H4 (cell line): ENCODE measurements around the gene DLG2. TPM values are rescaled to one million over a fixed set of nuclear protein-coding genes. Genes with fewer than 3 reads are reported as not detected.
"Not testable (repeated sequence)": the region's sequence is repeated elsewhere in the genome, so short reads cannot be mapped to it uniquely, and the experiment has no call there.

ENCODE experiments used
- DNase-seq: peaks from one replicate; pipeline ENCODE4 v3.0.0-alpha.2; 2015; ENCODE audit warnings: low spot score
- total RNA-seq: library from RNA; depleted of rRNA; stranded (reverse); fragments of >200 nt; shearing (Covaris generic); gene quantifications from 2 replicates; pipeline ENCODE4 v1.2.3, GENCODE V29; 2014

The DLG2 gene
- total RNA-seq, 1 experiment from 2014 or later = 2.6 TPM

DNA sequence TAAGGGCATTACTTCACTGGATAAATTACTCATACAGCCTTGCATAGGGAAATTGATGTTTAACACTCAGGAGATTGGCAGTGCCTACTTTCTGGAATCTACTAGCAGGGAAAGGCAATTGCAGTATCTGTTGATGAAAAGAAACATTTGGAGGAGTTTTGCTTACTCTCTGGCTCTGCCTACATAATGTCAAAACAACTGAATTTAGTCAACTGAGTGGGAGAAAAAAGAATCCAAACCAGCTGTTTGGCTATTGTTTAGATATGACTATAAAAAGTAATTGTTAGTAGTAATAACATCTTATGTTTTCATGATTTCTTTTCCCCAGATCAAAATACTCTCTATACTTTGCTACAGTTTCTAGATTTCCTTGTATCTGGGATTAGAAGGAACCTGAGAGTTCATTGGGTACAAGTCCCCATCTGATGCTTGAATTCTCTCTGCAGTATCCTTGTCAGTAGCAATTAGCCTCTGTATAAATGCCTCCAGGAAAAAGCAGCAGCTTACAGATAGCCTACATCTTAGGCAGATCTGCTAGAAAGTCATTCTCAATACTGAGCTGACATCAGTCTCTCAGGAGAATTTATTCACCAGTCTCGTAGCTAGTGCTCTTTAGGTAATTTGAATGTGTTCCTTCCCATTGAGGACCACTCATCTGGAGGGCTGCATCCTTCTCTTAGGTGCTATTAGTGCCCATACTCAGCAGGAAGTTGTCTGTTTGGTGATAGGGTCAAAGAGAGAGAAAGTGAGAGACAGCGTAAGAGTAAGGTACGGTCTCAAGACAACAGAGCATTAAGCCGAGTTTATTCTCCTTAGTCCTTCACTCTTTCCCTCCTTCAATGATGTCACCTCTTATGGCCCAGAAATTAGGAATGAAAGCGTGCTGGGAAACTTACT lies 2155.1 kb downstream of the DLG2 start:
- no peak for DNase-seq

DNA sequence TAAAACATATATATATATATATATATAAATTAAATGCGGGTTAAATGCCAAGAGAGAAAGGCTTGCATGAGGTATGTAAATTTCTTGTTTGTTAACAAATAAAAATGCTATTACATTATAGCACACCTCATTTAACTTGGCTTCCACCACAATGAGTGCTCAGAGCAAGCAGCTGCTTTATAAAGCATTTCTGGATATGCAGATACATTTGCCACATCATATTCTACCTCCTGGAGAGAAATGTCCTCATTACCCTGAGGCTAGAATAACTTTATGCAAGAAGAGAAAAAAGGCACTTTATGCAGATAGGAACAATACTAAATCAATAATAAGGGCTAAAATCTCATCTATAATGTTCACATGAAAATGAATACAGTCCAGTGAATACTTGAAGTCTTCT lies 2159.3 kb downstream of the DLG2 start:
- DNase-seq = no peak

DNA sequence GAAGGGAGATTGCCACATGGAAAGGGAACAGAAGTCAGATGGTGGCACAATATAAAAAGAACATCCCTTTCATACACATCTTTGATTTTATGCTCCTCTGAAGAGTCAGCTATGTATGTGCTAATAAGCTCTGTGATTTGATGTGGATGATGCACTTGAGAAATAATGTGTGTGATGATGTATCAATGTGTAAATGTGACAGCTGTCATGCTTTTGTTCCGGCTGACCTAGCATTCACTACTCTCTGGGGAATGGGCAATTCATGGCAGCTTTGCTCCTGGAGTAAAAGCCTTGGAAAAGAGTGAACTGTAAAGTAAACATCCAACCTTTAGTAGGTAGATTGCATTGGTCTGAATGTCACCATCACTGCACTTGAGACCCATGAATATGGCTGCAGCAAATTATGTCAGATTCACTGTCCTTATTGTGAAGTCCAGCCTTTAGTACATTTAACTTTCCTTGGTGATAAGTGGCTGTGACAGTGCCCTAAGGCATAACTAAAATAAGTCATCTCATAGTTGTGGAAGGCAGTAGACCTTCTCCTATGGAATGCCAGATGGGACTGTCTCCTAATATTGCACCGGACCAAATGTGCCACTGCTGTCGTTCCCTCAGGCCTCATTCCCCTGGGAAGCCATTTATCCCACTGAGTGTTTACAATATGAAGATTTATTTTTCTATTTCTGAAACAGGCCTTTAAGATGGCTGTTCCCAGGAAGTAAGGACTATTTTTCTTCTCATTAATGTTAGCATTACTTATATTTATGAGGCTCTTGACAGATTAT lies 2162.8 kb downstream of the DLG2 start:
- no peak for DNase-seq

DNA sequence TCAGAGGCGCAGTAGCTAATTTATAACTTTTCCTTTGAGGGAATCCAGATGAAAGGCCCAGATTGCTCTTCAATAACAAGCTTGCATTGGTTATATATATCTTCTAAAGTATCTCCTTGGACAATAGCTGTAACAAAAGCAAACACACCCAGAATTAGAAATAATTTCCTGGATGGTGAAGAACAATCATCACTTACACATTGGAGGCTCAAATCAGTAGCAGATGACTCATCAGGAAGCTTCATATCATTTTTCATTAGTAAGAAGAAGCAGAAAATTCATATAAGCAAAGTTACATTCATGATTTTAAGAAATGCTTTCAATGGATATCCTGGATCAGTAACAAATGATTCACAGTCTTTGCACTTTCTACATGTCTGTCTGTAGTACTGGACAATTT lies 2167.3 kb downstream of the DLG2 start:
- DNase-seq = no peak

DNA sequence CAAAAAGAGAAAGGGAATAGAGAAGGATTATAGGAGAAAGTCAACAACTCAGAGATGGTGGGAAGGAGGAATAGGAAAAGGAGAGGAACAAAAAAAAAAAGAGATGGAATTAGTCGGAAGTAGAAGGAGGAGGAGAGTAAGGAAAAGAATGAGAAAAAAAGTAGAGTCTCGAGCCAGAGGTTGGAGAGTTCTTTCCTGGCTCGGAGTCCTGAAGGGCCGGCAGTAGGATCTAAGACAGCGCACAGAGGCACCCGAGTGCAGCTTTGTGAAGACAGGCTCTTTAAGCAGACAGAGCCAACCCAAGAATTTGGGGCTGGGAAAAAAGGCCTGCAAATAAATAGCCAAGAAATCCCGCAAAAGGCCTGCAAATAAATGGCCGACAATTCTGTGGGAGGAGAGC lies 2170.6 kb downstream of the DLG2 start:
- no peak for DNase-seq

DNA sequence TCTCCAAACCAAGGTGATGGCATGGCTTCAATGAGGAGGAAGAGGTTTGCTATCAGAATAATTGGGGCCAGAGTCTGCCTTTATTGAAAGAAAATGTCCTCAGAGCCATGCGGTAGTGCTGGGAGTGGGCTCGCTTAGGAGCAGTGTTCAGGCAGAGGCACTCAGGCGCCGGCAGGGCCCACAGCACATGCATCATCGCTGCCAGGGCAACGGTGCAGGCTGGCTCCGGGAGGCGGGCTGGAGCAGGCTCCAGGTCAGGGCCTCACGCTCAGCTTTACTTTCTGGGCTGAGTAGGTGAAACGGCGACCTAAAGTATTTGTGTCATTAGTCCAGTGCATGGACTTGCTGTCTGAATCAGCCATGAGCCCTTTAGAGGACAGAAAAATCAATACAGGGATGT lies 2171.1 kb downstream of the DLG2 start:
- no peak for DNase-seq

DNA sequence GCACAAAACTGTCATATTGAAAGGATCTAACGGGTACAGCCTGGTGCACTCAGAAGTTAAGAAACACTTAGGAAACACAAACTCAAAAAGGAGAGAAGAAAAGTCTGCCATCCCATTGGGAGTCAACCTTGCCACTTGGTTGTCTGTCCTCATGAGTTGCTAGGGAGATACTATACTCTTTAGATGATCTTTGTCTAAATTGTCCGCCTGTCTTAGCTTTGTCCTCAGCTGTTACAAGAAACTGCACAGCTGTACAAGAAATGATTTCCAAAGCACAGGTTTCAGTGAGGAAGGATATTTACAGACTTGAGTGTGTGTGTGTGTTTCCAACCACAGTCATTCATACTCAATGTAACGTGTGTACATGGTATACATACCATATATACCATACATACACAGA lies 2171.8 kb downstream of the DLG2 start:
- no peak for DNase-seq

DNA sequence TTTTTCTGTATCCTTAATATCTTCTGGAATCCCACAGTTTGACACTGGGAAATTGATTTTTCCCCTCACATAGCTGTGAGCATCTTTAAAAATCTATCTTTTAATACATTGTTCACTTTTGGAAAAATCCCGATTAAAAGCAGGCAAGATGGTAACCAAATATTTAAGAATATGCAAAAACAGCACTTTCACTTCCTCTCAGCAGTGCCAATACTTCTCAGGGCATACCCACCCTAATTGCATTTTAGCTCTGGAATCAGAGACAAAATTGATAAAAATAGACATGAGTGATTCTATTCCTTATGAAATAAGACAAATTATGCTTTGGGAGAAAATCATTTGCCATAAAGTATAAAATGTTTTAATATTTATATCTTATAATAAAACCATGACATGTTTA lies 2172.5 kb downstream of the DLG2 start:
- DNase-seq = no peak

DNA sequence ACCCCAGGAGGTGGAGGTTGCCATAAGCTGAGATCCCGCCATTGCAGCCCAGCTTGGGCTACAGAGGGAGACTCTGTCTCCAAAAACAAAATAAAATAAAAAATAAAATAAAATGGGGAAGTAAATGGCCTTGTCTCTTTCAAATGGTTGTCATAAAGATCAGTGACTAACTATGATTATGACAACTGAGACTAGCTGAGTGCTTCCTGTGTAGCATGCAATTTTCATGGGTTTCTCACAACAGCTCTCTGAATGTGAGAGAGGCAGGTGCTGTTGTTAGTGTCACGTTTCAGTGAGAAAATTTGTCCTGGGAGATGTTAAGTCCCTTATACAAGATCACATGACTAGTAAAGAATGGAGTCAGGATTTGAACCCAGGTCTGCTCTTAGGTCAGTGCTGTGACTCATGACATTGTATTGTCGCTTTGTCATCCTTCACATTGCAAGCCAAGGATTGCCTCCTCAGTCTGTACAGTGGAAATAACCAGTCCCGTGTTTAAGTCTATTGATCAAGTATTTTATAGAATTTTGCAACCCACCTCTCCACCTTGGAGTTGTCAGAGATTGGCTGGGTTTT lies 2177.7 kb downstream of the DLG2 start:
- DNase-seq = no peak

DNA sequence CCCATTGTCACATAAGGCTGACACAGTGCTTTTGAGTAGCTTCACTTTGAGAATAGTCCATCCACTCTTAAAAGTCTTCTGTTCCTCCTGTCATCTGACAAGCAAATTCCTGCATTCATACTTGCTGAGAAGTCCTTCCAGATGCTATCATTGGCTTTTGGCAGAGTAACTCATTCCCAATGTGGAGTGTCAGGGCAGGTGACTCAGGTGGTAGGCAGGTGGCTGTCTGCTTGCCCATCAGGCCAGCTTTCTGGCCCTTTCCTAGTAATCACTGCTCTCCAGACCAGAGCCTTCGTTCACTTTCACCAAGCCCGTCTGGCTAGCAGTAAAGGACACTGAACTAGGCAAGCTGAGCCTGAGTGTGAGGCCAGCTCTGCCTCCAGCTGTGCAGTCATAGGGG lies 2178.5 kb downstream of the DLG2 start:
- DNase-seq = no peak

DNA sequence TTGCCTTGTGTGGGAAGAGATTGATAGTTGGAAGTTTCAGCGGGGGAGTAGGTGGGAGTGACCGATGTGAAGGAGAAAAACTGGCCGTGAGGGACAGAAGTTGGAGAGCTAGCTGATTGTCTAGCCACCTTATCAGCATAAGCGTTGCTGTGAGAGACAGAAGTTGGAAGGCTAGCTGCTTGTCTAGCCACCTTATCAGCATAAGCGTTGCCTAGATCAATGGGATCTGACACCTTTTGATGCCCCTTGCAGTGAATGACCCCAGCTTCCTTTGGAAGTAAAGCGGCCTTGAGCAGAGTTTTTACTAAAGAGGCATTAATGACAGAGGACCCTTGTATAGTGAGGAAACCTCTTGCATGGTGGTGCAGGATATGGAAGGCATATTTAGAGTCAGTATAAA lies 2183.3 kb downstream of the DLG2 start:
- DNase-seq = not testable (repeated sequence)

DNA sequence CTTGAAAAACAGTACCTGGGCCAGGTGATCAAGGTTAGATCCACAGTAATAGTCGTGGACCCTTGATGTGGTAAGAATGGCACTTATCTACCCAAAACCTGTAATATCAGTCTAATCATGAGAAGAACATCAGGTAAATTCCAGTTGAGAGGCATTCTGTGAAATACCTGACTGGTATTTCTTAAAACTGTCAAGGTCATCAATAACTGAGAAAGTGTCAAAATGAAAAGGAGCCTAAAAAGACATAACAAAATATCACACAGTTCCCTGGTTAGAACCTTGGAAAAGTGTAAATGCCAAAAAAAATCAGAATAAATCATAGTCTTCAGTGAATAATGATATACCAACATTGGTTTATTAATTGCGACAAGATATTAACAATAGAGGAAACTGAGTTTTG lies 2185.5 kb downstream of the DLG2 start:
- DNase-seq = no peak

DNA sequence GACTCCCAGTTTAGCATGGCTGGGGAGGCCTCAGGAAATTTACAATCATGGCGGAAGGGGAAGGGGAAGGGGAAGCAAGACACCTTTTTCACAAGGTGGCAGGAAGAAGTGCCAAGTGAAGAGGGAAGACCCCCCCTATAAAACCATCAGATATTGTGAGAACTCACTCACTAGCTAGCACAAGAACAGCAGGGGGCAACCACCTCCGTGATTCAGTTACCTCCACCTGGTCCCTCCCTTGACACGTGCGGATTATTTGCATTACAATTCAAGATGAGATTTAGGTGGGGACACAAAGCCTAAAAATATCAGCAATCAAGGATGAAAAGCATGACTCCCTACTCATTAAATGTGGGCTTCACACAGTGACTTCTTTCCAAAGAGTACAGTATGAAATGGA lies 2186.0 kb downstream of the DLG2 start:
- no peak for DNase-seq

DNA sequence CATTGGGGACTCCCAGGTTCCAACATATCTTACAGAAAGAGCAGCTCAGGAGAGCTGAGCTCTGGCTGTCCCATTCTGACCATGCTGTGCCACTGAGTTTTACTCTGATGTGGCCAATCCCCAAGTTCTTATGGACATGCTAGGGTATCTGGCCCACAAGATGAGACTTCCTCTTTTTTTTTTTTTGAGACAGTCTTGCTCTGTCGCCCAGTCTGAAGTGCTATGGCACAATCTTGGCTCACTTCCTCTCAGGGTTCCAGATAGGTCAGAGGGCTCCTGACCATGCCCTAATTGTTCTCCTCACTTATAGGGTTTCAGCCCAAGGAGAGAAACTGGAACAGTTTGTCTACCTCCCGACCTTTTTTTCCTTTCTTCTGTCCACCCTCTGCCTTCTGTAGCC lies 2188.7 kb downstream of the DLG2 start:
- DNase-seq = no peak

DNA sequence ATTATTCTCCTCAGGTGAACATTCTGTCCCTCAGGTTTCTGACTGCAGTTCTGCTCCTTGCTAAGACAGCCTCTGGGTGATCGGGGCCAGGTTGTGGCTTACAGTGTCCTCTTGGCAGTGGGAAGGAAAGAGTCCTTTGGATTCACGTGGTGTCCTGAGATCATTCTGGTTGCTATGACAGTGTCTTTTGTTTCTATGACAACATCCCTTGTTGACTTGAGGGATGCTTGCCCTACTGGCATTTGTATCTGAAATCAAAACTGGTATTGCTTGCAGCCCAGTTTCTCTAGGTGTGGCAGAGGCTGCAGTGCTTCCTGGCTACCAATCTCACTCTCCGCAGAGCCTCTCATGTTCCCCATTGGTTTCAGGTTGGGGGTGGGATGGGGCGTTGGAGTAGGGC lies 2189.2 kb downstream of the DLG2 start:
- DNase-seq = no peak

DNA sequence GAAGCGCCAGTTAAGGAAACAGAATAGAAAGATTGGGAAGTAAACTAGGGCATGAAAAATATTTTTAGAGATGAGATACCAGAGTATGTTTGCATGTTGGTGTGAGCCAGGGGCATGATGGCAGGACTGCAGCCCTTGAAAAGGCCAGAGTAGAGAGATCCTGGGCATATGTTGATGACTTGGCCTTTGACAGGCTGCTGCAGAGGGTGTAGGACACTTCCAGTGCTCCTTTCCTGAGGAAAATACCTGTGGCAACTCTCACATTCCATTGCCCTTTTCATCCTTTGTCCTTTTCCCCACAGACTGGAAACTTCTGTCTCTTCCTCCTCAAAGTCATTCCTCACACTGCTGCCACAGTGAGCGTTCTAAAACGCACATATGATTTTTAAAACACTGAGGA lies 2190.3 kb downstream of the DLG2 start:
- no peak for DNase-seq

DNA sequence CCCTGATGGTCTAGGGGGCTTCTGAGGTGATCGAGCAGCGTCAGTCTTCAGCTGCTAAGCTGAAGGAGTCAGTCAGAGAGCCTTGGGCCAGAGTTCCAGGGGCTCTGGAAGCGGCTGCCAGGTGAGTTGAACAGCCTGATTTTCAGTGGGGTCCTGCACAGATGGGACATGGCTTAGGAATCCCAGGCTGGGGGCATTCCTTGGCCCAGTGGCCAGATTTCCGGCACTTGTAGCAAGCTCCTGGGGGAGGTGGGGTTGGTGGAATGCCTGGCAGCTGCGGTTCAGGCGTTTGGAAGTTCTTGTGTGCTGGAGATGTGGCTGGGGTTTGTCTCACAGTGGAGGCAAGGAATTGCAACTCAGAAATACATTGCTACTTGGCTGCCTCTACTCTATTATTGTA lies 2192.3 kb downstream of the DLG2 start:
- DNase-seq = not testable (repeated sequence)

DNA sequence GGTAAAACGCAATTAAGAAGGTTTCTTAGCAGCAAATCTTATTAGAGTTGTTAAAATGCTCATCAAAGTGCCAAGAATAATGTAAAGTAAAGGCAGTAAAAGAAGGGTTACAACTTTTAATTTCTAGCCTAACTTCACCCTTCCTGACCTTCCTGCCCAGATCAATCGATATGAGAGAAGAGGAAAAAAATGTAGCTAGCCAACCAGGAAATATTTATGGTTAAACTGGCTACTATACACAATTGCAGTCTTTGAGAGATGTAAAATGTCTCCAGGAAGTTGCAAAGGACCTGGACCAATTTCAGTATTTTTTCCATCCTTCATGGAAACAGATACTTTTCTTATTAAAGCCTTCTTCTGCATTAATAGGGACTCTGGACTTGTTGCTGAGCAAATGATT lies 2199.2 kb downstream of the DLG2 start:
- DNase-seq = no peak

DNA sequence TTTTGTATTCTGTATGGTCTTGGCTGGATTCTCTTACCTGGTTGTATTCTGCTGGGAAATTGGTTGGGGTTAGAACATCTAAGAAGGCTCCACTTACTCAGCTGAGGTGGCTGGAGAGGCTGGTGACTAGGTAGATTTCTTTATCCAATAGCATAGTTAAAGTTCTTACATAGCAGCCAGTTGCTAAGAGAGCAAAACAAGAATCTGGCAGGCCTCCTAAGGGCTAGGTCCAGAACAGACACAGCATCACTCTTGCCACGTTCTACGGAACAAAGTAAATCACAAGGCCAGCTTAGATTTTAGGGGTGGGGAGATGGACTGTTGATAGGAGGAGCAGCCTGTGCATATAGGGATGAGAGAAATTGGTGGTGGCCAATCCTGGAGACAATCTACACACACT lies 2199.6 kb downstream of the DLG2 start:
- no peak for DNase-seq

DNA sequence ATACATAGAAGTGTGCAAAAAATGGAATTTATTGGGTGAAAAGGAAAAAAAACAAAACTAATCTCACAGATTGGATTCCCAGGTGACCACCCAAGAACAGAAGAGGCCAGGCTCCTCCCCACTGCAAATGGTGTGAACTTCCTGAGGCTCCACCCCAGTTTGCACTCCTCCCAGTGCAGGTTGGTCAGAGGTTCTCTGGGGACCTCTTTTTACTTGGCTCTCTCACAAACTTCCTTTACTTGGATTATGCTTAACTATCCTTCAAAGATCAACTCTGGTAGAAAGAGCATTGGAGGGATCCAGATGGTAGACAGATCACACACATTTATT lies 2202.0 kb downstream of the DLG2 start:
- DNase-seq = no peak

DNA sequence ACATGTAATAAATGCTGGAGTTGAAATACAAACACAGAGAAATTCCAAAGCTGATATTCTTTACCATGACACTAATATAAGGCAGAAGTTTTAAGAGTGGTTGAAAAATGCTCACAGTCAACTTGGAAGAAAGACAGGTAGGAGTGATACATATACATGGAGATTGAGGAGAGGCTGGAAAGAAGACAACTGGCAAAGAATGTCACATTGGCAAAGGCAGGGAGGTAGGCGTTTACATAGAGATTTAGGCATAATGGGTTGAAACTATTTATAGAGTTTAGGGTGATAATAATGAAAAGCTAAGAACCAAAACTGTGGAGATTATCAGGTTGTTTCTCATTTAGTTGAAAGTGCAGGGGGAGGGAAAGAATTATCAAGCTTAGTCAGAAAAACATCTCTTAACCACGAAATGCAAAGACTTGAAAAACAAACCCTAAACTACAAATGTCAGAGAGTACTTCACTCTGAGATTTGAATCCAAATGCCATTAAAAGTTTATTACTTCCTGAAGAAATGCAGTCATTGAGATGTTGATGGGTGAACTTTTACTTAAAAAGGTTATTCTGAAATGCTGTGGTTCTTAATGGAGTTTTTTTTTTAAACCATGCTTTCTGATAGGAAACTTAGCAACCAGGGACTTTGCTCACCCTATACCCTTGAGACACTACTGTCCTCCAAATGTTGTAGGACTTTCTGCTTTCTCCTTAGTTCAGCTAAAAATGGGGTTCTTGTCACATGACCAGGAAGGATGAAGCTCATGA lies 2202.6 kb downstream of the DLG2 start:
- no peak for DNase-seq

DNA sequence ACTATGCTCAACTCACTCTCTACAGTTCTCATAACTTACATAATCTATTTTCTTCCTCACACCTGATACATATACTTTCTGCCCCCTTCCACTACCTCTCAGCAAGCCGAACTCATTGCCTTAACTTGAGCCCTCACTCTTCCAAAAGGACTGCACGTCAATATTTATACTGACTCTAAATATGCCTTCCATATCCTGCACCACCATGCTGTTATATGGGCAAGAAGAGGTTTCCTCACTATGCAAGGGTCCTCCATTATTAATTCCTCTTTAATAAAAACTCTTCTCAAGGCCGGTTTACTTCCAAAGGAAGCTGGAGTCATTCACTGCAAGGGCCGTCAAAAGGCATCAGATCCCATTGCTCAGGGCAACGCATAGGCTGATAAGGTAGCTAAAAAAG lies 2204.5 kb downstream of the DLG2 start:
- DNase-seq = not testable (repeated sequence)
